GM21723 (cell line): Measurements from ENCODE around the gene PPP4C.
"Not testable (repeated sequence)": the region's sequence is repeated elsewhere in the genome, so short reads cannot be mapped to it uniquely, and the experiment has no call there.

Experiments
- ATAC-seq: cut with Tn5 transposase; IDR thresholded peaks from one replicate; pipeline ENCODE4 v1.9.1; 2021; ENCODE audit warnings: mild to moderate bottlenecking, moderate library complexity; ENCODE audit not compliant: unreplicated experiment

Gene PPP4C

GRCh38 chr16:30121741-30122571 is 46.2 kb downstream of the PPP4C start:
- no peak for ATAC-seq

- ATAC-seq, result no peak
Observed at GRCh38 chr16:30122604-30123160, 46.9 kb downstream of the PPP4C start.

DNA sequence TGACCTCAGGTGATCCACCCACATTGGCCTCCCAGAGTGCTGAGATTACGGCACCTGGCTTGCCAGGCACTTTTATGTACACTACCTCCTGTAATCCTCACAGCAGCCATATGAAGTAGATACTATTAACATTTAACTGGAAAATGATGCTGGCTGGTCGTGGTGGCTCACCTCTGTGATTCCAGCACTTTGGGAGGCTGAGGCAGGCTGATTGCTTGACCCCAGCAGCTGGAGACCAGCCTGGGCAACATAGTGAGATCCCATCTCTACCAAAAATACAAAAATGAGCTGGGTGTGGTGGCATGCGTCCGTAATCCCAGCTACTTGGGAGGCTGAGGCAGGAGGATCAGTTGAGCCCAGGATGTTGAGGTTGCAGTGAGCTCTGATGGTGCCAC is 49.2 kb downstream of the PPP4C start:
- ATAC-seq, result no peak

DNA sequence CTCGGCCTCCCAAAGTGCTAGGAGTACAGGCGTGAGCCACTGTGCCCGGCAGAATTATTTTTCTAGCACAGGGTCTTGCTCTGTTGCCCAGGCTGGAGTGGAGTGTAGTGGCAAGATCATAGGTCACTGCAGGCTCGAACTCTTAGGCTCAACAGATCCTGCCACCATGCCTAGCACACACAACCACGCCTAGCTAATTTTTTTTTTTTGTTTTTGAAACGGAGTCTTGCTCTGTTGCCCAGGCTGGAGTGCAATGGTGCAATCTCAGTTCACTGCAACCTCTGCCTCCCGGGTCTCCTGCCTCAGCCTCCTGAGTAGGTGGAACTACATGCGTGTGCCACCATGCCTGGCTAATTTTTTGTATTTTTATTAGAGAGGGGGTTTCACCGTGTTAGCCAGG is 49.9 kb downstream of the PPP4C start:
- not testable (repeated sequence) for ATAC-seq

DNA sequence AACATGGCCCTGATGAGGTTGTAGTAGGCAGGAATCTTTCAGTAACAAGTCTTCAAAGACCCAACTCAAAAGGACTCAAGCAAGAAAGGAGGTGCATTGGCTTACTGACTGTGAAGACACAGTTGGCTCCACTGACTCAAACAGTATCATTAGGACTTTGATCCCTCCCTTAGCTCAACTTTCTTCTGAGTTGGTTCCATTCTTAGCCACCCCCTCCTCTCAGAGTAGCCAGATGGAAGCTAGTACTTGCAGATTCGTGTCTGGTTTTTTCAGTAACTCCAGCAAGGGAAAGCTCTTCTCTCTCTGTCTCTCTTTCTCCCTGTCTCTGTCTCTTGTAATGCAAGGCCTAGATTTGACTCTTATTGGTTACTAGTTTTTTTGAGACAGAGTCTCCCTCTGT is 52.2 kb downstream of the PPP4C start:
- ATAC-seq, result no peak

GRCh38 chr16:30131869-30132475 is 56.2 kb downstream of the PPP4C start:
- ATAC-seq, result no peak

- ATAC-seq, result no peak
Observed at GRCh38 chr16:30132591-30132990, 56.8 kb downstream of the PPP4C start.
